Trophoblast cell (in vitro differentiated cells and primary cell): ENCODE data around the gene MED23.

Experiments
- DNase-seq, 2 donors: peaks; one replicate each; pipeline ENCODE4 v3.0.0-alpha.2; 2016
- H2AFZ ChIP-seq: 2 replicates; pipeline ENCODE4 v1.6.1; 2013; ENCODE audit warnings: low read length, moderate library complexity, mild to moderate bottlenecking; ENCODE audit not compliant: insufficient read depth, poor library complexity
- H2AK5ac ChIP-seq: 2 replicates; pipeline ENCODE4 v1.6.1; 2013; ENCODE audit warnings: mild to moderate bottlenecking, low read length
- H2BK120ac ChIP-seq: 2 replicates; pipeline ENCODE4 v1.6.1; 2013; ENCODE audit warnings: low read length, mild to moderate bottlenecking, moderate library complexity; ENCODE audit not compliant: insufficient read depth, poor library complexity
- H2BK12ac ChIP-seq: 2 replicates; pipeline ENCODE4 v1.6.1; 2013; ENCODE audit warnings: mild to moderate bottlenecking, low read length, moderate library complexity
- H2BK5ac ChIP-seq: 2 replicates; pipeline ENCODE4 v1.6.1; 2013; ENCODE audit warnings: low read length, low read depth, moderate library complexity, mild to moderate bottlenecking; ENCODE audit not compliant: poor library complexity
- H3K14ac ChIP-seq: 2 replicates; pipeline ENCODE4 v1.6.1; 2013; ENCODE audit warnings: mild to moderate bottlenecking, low read length
- H3K18ac ChIP-seq: 2 replicates; pipeline ENCODE4 v1.6.1; 2013; ENCODE audit warnings: mild to moderate bottlenecking, low read length
- H3K23ac ChIP-seq: 2 replicates; pipeline ENCODE4 v1.6.1; 2013; ENCODE audit warnings: low read length
- H3K27ac ChIP-seq: 2 replicates; pipeline ENCODE4 v1.5.1; 2013; ENCODE audit warnings: low read depth, mild to moderate bottlenecking, inconsistent platforms, low read length, moderate library complexity
- H3K27me3 ChIP-seq: 2 replicates; pipeline ENCODE4 v1.6.1; 2013; ENCODE audit warnings: inconsistent platforms, mild to moderate bottlenecking, low read length, moderate library complexity; ENCODE audit not compliant: insufficient read depth
- H3K36me3 ChIP-seq, 2 experiments: 1 replicate in 1 of 2; 2 replicates in 1 of 2; pipeline ENCODE4 v1.6.1; 2013; ENCODE audit warnings: low read length in 2 of 2, mild to moderate bottlenecking in 2 of 2, moderate library complexity in 1 of 2; ENCODE audit not compliant: insufficient read depth in 2 of 2, control insufficient read depth in 1 of 2
- H3K4ac ChIP-seq: 2 replicates; pipeline ENCODE4 v1.6.1; 2013; ENCODE audit warnings: low read depth, mild to moderate bottlenecking, low read length, moderate library complexity
- H3K4me1 ChIP-seq, 2 experiments: 1 replicate in 1 of 2; 2 replicates in 1 of 2; pipeline ENCODE4 v1.6.1; 2013; ENCODE audit warnings: low read length in 2 of 2, mild to moderate bottlenecking in 2 of 2, moderate library complexity in 1 of 2; ENCODE audit not compliant: insufficient read depth in 2 of 2, control insufficient read depth in 1 of 2
- H3K4me2 ChIP-seq: 2 replicates; pipeline ENCODE4 v1.6.1; 2013; ENCODE audit warnings: inconsistent platforms, mild to moderate bottlenecking, low read length, moderate library complexity
- H3K4me3 ChIP-seq: 2 replicates; pipeline ENCODE4 v1.5.1; 2013; ENCODE audit warnings: mild to moderate bottlenecking, low read depth, low read length, inconsistent platforms
- H3K79me1 ChIP-seq: one replicate; pipeline ENCODE4 v1.6.1; 2013; ENCODE audit warnings: low read length
- H3K79me2 ChIP-seq: 2 replicates; pipeline ENCODE4 v1.6.1; 2013; ENCODE audit warnings: low read length, mild to moderate bottlenecking; ENCODE audit not compliant: control insufficient read depth, insufficient read depth, poor library complexity
- H3K9ac ChIP-seq: 2 replicates; pipeline ENCODE4 v1.6.1; 2013; ENCODE audit warnings: mild to moderate bottlenecking, low read length
- H3K9me3 ChIP-seq: 2 replicates; pipeline ENCODE4 v1.6.1; 2013; ENCODE audit warnings: low read depth, mild to moderate bottlenecking, control low read depth, inconsistent platforms, low read length; ENCODE audit not compliant: insufficient read depth
- H4K12ac ChIP-seq: 2 replicates; pipeline ENCODE4 v1.6.1; 2013; ENCODE audit warnings: low read depth, mild to moderate bottlenecking, low read length, moderate library complexity
- H4K8ac ChIP-seq: 2 replicates; pipeline ENCODE4 v1.6.1; 2013; ENCODE audit warnings: low read depth, mild to moderate bottlenecking, low read length, moderate library complexity
- H4K91ac ChIP-seq: one replicate; pipeline ENCODE4 v1.6.1; 2013; ENCODE audit warnings: low read depth, mild to moderate bottlenecking, low read length, moderate library complexity
- WGBS: extraction: QIAGEN DNeasy Blood & Tissue Kit; methylation state at CpG from one replicate; pipeline ENCODE4 v1.1.7; 2013; ENCODE audit warnings: missing lambda C conversion rate; ENCODE audit not compliant: insufficient read length, insufficient coverage; ENCODE audit errors: extremely low coverage; 5-methylcytosine and 5-hydroxymethylcytosine counted together

MED23 gene

DNA sequence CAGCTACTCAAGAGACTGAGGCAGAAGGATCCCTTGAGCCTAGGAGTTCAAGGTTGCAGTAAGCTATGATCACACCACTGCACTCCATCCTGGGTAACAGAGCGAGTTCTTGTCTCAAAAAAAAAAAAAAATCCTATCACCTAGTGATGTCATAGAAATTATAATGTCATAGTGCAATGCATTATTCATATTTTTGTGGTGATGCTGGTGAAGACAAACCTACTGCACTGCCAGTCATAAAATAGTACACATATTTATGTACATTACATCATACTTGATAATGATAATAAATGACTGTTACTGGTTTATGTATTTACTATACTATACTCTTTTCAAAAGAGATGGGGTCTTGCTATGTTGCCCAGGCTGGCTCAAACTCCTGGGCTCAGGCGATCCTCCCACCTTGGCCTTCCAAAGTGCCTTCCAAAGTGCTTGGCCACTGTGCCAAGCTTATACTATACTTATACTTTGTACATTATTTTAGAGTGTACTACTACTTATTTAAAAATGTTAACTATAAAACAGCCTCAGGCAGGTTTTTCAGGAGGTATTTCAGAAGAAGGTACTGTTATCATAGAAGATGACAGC lies 35.6 kb upstream of the MED23 start:
- Histone ChIP-seq H3K27ac (no peak overlapping the region), H3K9ac (no peak overlapping the region)

DNA sequence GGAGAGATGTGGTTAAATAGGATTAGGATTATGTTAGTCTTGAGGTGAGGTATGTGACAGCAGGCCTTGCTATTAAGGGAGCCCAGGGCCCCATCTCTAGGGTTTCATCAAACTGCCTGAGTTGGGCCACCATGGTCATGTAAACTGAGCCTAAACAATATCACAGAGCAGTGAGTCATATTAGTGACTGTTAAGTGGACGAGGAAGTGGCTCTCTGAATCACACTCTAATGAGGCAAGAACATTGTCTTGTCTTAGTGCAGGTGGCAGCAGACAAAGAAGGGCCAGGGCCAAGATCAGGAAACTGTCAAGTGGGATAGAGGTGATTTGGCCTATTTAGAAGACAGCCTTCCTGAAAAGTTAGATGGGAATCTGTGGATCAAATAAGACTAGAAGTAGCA lies 32.2 kb upstream of the MED23 start:
- Histone ChIP-seq H2BK5ac (no peak overlapping the region), H2BK12ac (no peak overlapping the region), H3K18ac (no peak overlapping the region), H3K27me3 (no peaks in the 10 kb centered on the region), H3K79me2 (no peaks in the 10 kb centered on the region), H4K12ac (no peak overlapping the region), H3K9me3 (no peaks in the 10 kb centered on the region), H3K4me3 (no peak overlapping the region), H3K27ac (no peak overlapping the region), H3K36me3 (no peaks in the 10 kb centered on the region), H3K14ac (no peak overlapping the region), H4K8ac (no peak overlapping the region), H3K23ac (no peak overlapping the region), H4K91ac (no peak overlapping the region), H3K4ac (no peak overlapping the region), H2AFZ (no peak overlapping the region), H3K79me1 (no peaks in the 10 kb centered on the region), H3K9ac (no peak overlapping the region), H2AK5ac (no peak overlapping the region), H3K4me2 (no peak overlapping the region), H2BK120ac (no peak overlapping the region), H3K4me1 (no peaks in the 10 kb centered on the region)
- peak in 1 of 2 donors; percentile 28 for DNase-seq
- WGBS, result no CpG with 5 or more reads among the region's 1 CpG

More for the DNA sequence above, 35.6 kb upstream of the MED23 start:
- no peaks in the 10 kb centered on the region for H3K36me3 ChIP-seq
- H2BK120ac ChIP-seq, result no peak overlapping the region
- no peak for DNase-seq
- H4K12ac ChIP-seq, result no peak overlapping the region
- H2BK12ac ChIP-seq, result no peak overlapping the region
- no peak overlapping the region for H2BK5ac ChIP-seq
- no peaks in the 10 kb centered on the region for H3K27me3 ChIP-seq
- H3K18ac ChIP-seq, result no peak overlapping the region
- H4K8ac ChIP-seq, result no peak overlapping the region
- no peaks in the 10 kb centered on the region for H3K79me1 ChIP-seq
- H3K4me1 ChIP-seq, result no peaks in the 10 kb centered on the region
- H3K4ac ChIP-seq, result no peak overlapping the region
- H4K91ac ChIP-seq, result no peak overlapping the region
- no peaks in the 10 kb centered on the region for H3K79me2 ChIP-seq
- no peak overlapping the region for H3K4me3 ChIP-seq
- H2AK5ac ChIP-seq, result no peak overlapping the region
- H3K9me3 ChIP-seq, result no peaks in the 10 kb centered on the region
- no peak overlapping the region for H2AFZ ChIP-seq
- no peak overlapping the region for H3K4me2 ChIP-seq
- no peak overlapping the region for H3K23ac ChIP-seq
- WGBS, result no CpG with 5 or more reads among the region's 2 CpGs
- H3K14ac ChIP-seq, result no peak overlapping the region

GRCh38 chr6:131658287-131658686 lies 30.2 kb upstream of the MED23 start:
- no peaks in the 10 kb centered on the region for H3K9me3 ChIP-seq

DNA sequence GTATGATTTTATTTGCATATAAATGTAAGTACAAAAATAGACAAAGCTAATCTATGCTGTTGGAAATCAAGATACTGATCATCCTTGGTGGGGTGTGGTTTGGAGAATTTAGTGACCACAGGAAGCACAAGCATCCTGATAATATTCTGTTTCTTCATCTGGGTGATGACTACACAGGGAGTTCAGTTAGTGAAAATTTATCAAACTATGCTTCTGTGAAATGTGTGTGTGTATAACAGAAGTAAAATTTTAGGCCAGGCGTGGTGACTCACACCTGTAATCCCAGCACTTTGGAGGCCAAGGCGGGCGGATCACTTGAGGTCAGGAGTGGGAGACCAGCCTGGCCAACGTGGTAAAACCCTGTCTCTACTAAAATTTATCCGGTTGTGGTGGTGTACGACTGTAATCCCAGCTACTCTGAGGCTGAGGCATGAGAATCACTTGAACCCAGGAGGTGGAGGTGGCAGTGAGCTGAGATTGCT lies 29.6 kb upstream of the MED23 start:
- H3K9ac ChIP-seq, result no peak overlapping the region
- no peak overlapping the region for H3K4me2 ChIP-seq
- H2BK12ac ChIP-seq, result no peak overlapping the region
- H3K23ac ChIP-seq, result no peak overlapping the region
- no peak overlapping the region for H2BK5ac ChIP-seq
- H4K91ac ChIP-seq, result no peak overlapping the region
- no peak overlapping the region for H3K14ac ChIP-seq
- no peak overlapping the region for H3K4me3 ChIP-seq
- no peaks in the 10 kb centered on the region for H3K27me3 ChIP-seq
- no peaks in the 10 kb centered on the region for H3K36me3 ChIP-seq
- H2BK120ac ChIP-seq, result no peak overlapping the region
- H3K4me1 ChIP-seq, result no peaks in the 10 kb centered on the region
- H3K4ac ChIP-seq, result no peak overlapping the region
- H3K9me3 ChIP-seq, result no peaks in the 10 kb centered on the region
- no peaks in the 10 kb centered on the region for H3K79me2 ChIP-seq
- H4K12ac ChIP-seq, result no peak overlapping the region
- no peak overlapping the region for H3K27ac ChIP-seq
- no peak overlapping the region for H2AK5ac ChIP-seq
- H2AFZ ChIP-seq, result no peak overlapping the region
- H3K18ac ChIP-seq, result no peak overlapping the region
- WGBS, result no CpG with 5 or more reads among the region's 6 CpGs
- peak; percentile 70 to 77 for DNase-seq
- no peak overlapping the region for H4K8ac ChIP-seq
- no peaks in the 10 kb centered on the region for H3K79me1 ChIP-seq

More at GRCh38 chr6:131658287-131658686, 30.2 kb upstream of the MED23 start:
- H4K8ac ChIP-seq, result no peak overlapping the region
- no peak overlapping the region for H2BK5ac ChIP-seq
- DNase-seq, result no peak
- H2AFZ ChIP-seq, result no peak overlapping the region
- no peaks in the 10 kb centered on the region for H3K4me1 ChIP-seq
- WGBS, result no CpG with 5 or more reads among the region's 3 CpGs
- H3K36me3 ChIP-seq, result no peaks in the 10 kb centered on the region
- H3K79me2 ChIP-seq, result no peaks in the 10 kb centered on the region
- H2BK12ac ChIP-seq, result no peak overlapping the region
- H4K91ac ChIP-seq, result no peak overlapping the region
- no peaks in the 10 kb centered on the region for H3K27me3 ChIP-seq
- H3K4me2 ChIP-seq, result no peak overlapping the region
- no peaks in the 10 kb centered on the region for H3K79me1 ChIP-seq
- no peak overlapping the region for H3K4ac ChIP-seq
- H2BK120ac ChIP-seq, result no peak overlapping the region
- H3K14ac ChIP-seq, result no peak overlapping the region
- H3K23ac ChIP-seq, result no peak overlapping the region
- no peak overlapping the region for H2AK5ac ChIP-seq
- no peak overlapping the region for H3K9ac ChIP-seq
- no peak overlapping the region for H3K18ac ChIP-seq
- H3K4me3 ChIP-seq, result no peak overlapping the region
- H4K12ac ChIP-seq, result no peak overlapping the region
- no peak overlapping the region for H3K27ac ChIP-seq
